Measurements from ENCODE around the gene MAML3.

The MAML3 gene

DNA sequence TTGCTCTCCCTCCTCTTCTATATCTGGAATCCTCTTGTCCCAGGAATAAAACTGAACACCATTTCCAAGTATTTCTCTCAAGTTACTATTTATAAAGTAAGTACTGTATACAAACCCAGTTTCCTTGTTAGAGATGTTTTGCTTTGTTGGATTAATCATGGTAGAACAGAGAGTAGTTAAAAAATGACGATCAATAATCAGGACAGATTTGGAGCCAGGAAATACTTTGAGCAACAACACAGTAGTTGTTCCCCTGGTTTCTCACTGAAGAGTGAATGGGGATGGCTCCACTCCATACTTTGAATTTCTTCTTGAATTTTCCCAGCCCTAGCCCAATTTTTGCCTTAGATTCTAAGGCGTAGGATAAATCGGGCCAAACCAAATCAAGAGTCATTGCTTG is 467.0 kb downstream of the MAML3 start:
- H3K9me3 ChIP-seq: no peaks in the 10 kb centered on the region
- TF ChIP-seq, protein P1, sequence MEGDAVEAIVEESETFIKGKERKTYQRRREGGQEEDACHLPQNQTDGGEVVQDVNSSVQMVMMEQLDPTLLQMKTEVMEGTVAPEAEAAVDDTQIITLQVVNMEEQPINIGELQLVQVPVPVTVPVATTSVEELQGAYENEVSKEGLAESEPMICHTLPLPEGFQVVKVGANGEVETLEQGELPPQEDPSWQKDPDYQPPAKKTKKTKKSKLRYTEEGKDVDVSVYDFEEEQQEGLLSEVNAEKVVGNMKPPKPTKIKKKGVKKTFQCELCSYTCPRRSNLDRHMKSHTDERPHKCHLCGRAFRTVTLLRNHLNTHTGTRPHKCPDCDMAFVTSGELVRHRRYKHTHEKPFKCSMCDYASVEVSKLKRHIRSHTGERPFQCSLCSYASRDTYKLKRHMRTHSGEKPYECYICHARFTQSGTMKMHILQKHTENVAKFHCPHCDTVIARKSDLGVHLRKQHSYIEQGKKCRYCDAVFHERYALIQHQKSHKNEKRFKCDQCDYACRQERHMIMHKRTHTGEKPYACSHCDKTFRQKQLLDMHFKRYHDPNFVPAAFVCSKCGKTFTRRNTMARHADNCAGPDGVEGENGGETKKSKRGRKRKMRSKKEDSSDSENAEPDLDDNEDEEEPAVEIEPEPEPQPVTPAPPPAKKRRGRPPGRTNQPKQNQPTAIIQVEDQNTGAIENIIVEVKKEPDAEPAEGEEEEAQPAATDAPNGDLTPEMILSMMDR (IDR thresholded peaks at IDR 0.05): no peak
- H3K4me3 ChIP-seq (ENCODE audit: low read depth in 1 of 2, low read length in 1 of 2): no peak overlapping the region
- no peak overlapping the region for H3K27ac ChIP-seq
- H3K36me3 ChIP-seq: no peaks in the 10 kb centered on the region
- no peaks in the 10 kb centered on the region for H3K27me3 ChIP-seq
- peaks cover 0 to 4% of the 10 kb centered on the region in 2 experiments for H3K4me1 ChIP-seq (ENCODE audit: control insufficient read depth in 1 of 2, insufficient read depth in 1 of 2, low read depth in 1 of 2, low read length in 1 of 2)

DNA sequence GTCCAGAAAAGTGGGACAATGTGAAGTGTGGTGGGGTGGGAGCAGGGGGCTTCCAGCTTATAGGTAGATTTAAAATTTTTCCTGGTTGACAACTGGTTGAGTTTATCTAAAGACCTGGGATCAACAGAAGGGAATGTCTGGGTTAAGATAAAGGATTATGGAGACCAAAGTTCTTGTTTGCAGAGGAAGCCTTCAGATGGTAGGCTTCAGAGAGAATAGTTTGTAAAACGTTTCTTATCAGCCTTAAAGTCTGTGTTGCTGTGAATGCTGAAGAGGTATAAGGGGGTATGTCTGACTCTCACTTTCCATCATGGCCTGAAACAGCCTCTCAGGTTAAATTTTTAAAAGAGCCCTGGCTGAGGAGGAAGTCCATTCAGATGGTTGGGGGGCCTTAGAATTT is 467.9 kb downstream of the MAML3 start:
- H3K36me3 ChIP-seq: no peaks in the 10 kb centered on the region
- no peak overlapping the region for H3K27ac ChIP-seq
- H3K27me3 ChIP-seq: no peaks in the 10 kb centered on the region
- H3K4me1 ChIP-seq (ENCODE audit: control insufficient read depth in 1 of 2, insufficient read depth in 1 of 2, low read depth in 1 of 2, low read length in 1 of 2): peaks cover 0 to 4% of the 10 kb centered on the region in 2 experiments
- TF ChIP-seq, protein P1 (IDR thresholded peaks at IDR 0.05): no peak
- H3K4me3 ChIP-seq (ENCODE audit: low read depth in 1 of 2, low read length in 1 of 2): no peak overlapping the region
- no peaks in the 10 kb centered on the region for H3K9me3 ChIP-seq

DNA sequence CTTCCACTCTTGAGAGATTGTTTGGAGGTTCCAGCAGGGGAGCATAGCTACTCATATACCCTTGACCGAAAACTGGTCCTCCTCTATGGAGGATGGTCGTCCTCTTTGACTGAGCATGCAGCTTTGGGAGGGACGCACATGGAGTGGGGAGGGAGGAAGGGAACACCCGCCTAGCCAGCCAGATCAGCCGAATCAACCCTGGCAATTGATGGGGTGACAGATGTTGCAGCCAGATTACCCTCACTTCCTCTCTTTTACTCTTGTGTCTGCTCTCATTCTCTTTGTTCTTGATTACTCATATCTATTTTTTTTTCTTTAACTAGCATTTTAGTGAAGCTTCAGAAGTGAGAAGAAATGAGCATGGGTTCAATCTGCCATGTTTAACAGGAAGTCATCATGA is 468.8 kb downstream of the MAML3 start:
- Histone ChIP-seq H3K36me3 (no peaks in the 10 kb centered on the region), H3K9me3 (no peaks in the 10 kb centered on the region), H3K27ac (no peak overlapping the region), H3K4me3 (ENCODE audit: low read depth in 1 of 2, low read length in 1 of 2) (no peak overlapping the region), H3K27me3 (no peaks in the 10 kb centered on the region), H3K4me1 (ENCODE audit: control insufficient read depth in 1 of 2, insufficient read depth in 1 of 2, low read depth in 1 of 2, low read length in 1 of 2) (peaks cover 0 to 4% of the 10 kb centered on the region in 2 experiments)
- TF ChIP-seq, protein P1 (IDR thresholded peaks at IDR 0.05): no peak

DNA sequence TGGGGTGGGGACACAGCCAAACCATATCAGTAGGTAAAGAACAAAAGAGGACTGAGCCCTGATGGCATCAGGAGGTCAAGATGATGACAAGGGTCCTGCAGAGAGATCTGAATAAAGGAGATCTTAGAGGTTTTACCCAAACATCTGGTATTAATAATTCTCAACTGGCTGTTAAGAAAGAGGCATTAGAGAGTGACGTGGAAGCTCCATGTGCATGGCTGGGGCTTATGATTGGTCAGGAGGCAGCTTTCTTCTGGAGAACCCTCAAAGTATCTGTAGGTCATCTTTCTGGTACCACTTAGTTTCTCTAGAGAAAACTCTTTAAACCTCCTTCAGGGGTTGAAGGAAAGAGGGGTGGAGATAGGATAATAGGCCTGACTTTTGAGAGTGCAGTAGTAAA is 469.6 kb downstream of the MAML3 start:
- H3K36me3 ChIP-seq: peaks cover 6% of the 10 kb centered on the region
- peaks cover 0 to 4% of the 10 kb centered on the region in 2 experiments for H3K4me1 ChIP-seq (ENCODE audit: control insufficient read depth in 1 of 2, insufficient read depth in 1 of 2, low read depth in 1 of 2, low read length in 1 of 2)
- H3K27me3 ChIP-seq: no peaks in the 10 kb centered on the region
- TF ChIP-seq, protein P1 (IDR thresholded peaks at IDR 0.05): no peak
- H3K4me3 ChIP-seq (ENCODE audit: low read depth in 1 of 2, low read length in 1 of 2): no peak overlapping the region
- no peaks in the 10 kb centered on the region for H3K9me3 ChIP-seq
- no peak overlapping the region for H3K27ac ChIP-seq

DNA sequence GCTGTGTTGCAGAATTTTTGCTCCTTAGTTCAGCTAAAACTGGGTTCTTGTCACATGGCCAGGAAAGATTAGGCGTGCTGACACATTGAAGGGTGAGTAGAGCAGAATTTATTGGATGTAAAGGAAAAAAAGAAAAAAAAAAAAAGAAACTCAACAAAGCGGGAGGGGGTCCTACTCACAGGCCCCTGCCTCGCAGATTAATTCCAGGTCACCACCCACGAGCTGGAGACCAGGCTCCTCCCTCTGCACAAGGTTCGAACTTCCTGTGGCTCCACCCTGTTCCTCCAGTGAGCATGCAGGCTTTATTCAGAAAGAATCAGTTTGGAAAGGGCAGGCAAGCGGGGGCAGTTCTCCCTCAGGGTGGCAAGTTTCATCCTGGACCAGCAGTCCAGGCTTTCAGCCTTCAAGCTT is 471.2 kb downstream of the MAML3 start:
- Histone ChIP-seq H3K36me3 (peaks cover 16% of the 10 kb centered on the region), H3K27ac (peak overlapping the region; percentile 24), H3K9me3 (no peaks in the 10 kb centered on the region), H3K27me3 (no peaks in the 10 kb centered on the region), H3K4me3 (ENCODE audit: low read depth in 1 of 2, low read length in 1 of 2) (no peak overlapping the region), H3K4me1 (ENCODE audit: control insufficient read depth in 1 of 2, insufficient read depth in 1 of 2, low read depth in 1 of 2, low read length in 1 of 2) (no peaks in the 10 kb centered on the region)
- TF ChIP-seq, protein P1 (IDR thresholded peaks at IDR 0.05): no peak

DNA sequence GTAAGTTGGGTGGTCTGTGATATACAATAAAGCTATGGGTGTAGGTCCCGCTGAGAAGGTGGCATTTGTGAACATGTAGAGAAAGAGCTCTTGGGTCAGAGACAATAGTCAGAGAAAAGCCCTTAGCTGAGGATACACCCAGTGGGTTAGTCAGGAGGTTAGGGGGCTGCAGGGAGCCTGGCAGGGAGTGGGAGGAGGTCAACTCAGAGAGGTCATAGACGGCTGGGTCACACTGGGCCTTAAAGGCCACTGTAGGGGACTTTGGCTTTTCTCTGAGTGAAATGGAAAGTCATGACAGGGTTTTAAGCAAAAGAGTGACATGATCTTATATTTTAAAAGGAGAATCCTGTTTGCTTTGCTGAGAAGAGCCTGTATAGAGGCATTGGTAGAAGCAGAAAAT is 471.7 kb downstream of the MAML3 start:
- Histone ChIP-seq H3K36me3 (peaks cover 16% of the 10 kb centered on the region), H3K27ac (no peak overlapping the region), H3K4me3 (ENCODE audit: low read depth in 1 of 2, low read length in 1 of 2) (no peak overlapping the region), H3K4me1 (ENCODE audit: control insufficient read depth in 1 of 2, insufficient read depth in 1 of 2, low read depth in 1 of 2, low read length in 1 of 2) (no peaks in the 10 kb centered on the region), H3K9me3 (no peaks in the 10 kb centered on the region), H3K27me3 (no peaks in the 10 kb centered on the region)
- TF ChIP-seq, protein P1 (IDR thresholded peaks at IDR 0.05): no peak
